GF-D8 (cell line): ENCODE measurements around the gene LONRF2.
"Not testable (repeated sequence)": the region's sequence is repeated elsewhere in the genome, so short reads cannot be mapped to it uniquely, and the experiment has no call there.

Experiments used
- DNase-seq: peaks from one replicate; lab custom pipeline; 2025; lab: John Stamatoyannopoulos, UW

The LONRF2 gene

GRCh38 chr2:100321866-100322820 is at the start of gene LONRF2:
Gene LONRF2, minus strand, starts transcription at chr2:100322501. Its CDS starts 408 bp downstream, at chr2:100322093.
- no peak for DNase-seq

GRCh38 chr2:100367163-100367562 is 44.9 kb upstream of the LONRF2 start:
- DNase-seq = no peak

- DNase-seq = no peak
Measured at GRCh38 chr2:100365434-100365833, 43.1 kb upstream of the LONRF2 start.

- not testable (repeated sequence) for DNase-seq
Measured at GRCh38 chr2:100362269-100362668, 40.0 kb upstream of the LONRF2 start.

- DNase-seq = no peak
Measured at GRCh38 chr2:100359576-100359975, 37.3 kb upstream of the LONRF2 start.

DNA sequence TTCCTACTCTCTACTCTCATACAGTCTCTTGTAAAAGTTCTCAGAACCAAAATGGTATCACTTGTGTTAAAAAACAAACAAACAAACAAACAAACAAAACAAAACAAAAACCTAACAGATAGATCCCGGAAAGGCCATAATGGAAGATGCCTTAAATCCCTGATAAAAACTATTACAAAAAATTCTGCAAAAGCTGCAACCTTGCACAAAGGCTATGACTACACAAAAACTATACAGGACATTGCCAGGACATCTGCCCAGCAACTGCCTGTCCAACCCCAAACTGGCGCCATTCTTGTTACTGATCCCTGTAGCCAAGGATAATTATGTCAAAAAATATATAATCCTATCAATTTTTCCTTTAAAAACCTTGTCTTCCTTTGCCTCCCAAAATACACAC is 36.3 kb upstream of the LONRF2 start:
- no peak for DNase-seq

- no peak for DNase-seq
Measured at GRCh38 chr2:100352521-100352920, 30.2 kb upstream of the LONRF2 start.

DNA sequence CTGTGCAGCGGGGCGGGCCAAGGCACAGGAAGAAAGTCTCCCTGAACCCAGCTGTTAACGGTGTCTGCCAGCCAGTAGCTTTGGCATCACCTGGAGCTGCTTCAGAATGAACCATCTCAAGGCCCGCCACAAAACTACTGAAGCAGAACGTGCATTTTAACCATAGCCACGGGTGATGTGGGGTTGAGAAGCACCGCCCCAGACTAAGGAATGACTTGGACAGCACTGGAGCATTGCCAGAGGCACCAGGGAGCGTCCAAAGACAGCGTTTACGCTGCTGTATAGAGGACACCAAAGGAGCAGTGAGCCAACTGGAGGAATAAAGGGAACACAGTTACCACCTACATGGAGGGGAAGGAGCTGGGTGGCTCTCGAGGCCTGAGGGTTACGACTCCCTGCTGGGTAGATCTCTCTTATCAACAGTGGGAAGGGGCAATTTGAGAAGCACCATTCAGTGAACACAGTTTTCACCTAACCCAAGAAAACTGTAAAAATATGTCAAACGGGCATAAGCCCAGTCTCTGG is 28.4 kb upstream of the LONRF2 start:
- DNase-seq = no peak

GRCh38 chr2:100345144-100345543 is 22.8 kb upstream of the LONRF2 start:
- not testable (repeated sequence) for DNase-seq

GRCh38 chr2:100344433-100344832 is 22.1 kb upstream of the LONRF2 start:
- no peak for DNase-seq

- not testable (repeated sequence) for DNase-seq
Measured at GRCh38 chr2:100342466-100342865, 20.2 kb upstream of the LONRF2 start.

- DNase-seq = no peak
Measured at GRCh38 chr2:100339823-100340222, 17.5 kb upstream of the LONRF2 start.

DNA sequence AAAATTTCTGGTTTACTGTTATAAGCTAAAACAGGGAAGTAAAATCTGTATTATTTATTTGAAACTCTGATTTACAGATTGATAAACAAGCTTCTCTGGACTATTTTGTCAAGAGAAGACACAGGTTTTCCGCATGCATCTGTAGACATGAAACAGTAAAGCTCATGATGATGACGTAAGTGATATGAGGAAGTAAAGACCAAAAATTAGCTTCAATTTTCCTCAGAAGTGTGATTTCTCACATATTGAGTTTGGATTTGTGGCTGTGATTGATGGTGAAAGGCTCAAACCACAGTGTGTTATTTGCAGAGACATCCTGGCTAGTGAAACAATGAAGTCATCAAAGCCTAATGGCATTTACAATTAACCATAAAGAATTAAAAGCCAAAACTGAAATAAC is 12.6 kb upstream of the LONRF2 start:
- no peak for DNase-seq

DNA sequence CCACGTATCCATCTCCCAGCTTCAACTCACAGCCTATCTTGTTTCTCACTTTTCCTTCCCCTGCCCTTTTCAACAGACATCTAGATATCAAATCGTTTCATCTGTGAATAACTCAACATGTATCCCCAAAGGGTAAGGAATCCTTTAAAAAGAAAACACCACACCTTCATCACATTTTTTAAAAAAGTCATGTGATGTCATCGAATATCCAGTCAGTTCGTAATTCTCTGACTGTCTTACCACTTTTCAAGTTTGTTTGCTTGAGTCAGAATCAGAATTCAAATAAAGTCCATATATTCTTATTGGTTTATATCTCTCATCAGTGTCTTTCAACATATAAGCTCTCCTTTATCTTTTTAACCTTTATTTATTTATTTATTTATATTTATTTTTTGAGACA is 5.4 kb upstream of the LONRF2 start:
- DNase-seq = no peak

DNA sequence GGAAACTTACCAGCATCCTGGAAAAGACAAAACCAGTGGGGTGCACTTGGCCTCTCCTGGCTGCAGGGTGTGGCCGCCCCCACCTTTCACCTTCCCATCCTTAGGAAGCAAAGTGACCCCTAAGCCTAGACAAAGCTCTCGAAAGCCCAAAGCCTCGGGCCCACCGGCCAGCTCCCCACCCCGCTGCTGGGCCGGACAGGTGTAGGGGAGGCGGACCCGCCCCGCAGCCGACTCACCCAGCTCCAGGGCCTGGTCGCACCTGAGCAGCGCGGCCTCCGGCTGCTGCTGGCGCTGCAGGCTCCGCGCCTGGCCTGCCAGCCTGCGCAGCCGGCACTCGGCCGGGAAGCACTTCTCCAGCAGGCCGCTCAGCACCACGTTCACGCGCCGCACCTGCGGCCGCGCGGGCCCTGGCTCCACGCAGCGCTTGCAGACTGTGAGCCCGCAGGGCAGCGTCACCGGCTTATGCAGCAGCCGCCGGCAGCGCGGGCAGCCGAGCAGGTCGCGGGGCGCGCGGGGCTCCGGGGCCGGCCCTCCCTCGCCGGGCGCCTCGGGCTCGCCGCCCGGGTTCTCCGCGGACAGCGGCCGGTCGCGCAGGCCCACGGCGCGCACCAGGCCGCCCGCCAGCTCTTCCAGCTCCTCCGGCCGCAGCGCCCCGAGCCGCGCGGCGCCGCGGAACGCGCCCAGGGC is 979 bp downstream of the LONRF2 start:
- DNase-seq = no peak

GRCh38 chr2:100320547-100321178 is 1.6 kb downstream of the LONRF2 start:
- DNase-seq = no peak

DNA sequence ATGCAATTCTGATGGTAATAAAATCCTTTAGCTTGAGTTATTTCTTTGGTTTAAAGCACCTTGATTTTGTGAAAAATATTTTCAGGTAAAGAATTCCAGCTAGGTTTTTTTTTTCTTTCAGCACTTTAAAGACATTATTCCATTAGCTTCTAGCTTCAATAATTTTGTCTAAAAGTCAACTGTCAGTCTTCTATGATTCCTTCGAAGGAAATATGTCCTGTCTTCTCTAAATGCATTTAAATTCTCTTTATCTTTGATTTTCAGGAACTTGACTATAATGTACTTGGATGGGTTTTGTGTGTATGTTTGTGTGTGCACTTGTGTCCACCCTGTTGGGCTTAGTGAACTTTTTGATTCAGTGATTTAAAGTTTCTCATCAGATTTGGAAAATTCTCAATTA is 4.7 kb downstream of the LONRF2 start:
- no peak for DNase-seq

DNA sequence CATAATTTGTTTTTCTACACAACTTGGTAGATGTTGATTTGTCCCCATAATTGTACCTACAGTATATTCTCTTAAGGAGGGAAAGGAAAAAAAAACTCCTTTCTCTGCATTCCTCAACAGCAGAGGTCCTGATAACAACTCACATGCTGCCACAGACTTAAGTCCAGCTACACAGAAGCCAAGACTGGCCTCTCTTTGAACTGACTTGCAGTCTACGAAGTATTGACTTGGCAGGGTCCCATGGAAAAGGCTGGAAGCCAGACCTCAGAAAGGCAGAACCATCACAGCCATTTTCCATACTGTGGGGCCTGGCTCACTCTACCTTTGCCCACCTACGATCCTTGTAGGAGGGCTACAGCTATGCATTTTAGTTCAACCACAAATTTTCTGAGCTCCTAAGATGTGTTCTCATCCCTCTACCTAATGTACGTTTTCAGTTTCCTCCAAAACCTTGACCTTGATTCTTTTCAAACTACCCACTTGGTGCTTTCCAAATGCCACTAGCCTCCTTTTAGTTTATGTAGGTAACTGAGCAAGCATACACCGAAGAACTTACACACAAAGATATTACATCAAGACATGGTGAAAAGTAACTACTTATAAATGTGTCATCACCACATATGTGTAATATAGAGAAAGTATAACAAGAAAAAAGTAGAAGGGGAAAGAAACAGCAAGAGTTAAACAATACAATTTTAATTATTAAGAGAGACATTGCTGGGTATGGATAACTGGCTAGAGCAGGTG is 12.2 kb downstream of the LONRF2 start:
- DNase-seq = no peak

DNA sequence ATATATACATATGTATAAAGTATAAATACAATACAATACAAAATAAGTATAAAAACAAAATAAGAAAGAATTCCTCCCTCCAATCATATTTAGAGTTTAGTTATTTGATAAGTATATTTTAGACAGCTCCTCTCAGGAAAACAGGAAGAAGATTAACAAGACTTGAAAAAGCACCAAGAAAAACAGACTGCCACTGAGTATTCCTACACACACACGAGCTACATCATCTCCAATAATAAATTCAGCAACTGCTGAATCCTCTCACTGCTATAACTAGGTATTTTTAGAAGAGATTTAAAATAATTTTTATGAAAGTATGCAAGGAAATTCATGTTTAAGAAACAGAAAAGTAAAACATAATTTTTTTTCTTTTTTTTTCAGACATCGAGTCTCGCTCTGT is 13.0 kb downstream of the LONRF2 start:
- no peak for DNase-seq

DNA sequence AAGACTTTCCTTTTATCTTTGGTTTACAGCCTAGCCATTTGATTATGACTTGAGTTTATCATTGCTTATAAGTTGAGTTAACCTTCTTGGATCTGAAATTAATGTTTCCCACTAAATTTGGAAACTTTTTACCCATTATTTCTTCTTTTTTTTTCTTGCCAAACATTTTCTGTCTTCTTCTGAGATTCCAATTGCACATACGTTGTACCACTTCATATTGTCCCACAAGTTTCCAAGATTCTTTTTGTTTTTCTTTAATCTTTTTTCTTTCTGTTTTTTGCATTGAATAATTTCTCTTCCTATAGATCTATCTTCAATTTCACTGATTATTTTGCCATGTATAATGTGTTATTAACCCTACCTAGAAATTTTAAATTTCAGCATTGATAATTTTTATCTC is 18.6 kb downstream of the LONRF2 start:
- DNase-seq = no peak

DNA sequence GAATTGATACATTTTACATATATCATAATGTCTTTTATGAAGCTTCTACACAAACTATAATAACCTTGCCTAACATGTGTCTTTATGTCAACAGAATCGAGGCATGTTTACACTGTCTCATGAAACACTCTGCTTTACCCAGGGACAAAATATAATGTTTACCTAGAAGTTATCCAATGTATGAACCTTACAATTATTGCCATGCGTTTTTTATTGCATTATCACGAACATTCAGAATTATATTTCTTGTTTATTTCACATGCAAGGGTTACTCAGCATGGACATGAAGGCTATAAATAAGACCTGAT is 19.8 kb downstream of the LONRF2 start:
- DNase-seq = no peak
